ENCODE data around the gene FSTL4. TPM values are rescaled to one million over a fixed set of nuclear protein-coding genes. Genes with fewer than 3 reads are reported as not detected.

Gene FSTL4
- total and polyA plus RNA-seq, 2 of the 4 experiments (the other 2 are of a cell fraction) = 0.18 TPM; not detected in 1

- Histone ChIP-seq H4K20me1 (ENCODE audit: insufficient read depth, low read length) (no peaks in the 10 kb centered on the region), H2BK20ac (ENCODE audit: low read depth, low read length) (no peak overlapping the region), H3K9me1 (ENCODE audit: insufficient read depth, low read length) (no peaks in the 10 kb centered on the region), H4K8ac (ENCODE audit: low read depth in 2 of 2, low read length in 2 of 2) (no peak overlapping the region), H3K18ac (ENCODE audit: low read depth, low read length) (no peak overlapping the region), H3K4me2 (ENCODE audit: low read depth, low read length) (no peak overlapping the region), H3K4ac (ENCODE audit: low read depth, low read length) (no peak overlapping the region), H3K27ac (ENCODE audit: insufficient read depth, low read length) (no peak overlapping the region), H3K4me1 (ENCODE audit: control insufficient read depth, insufficient read depth, low read length) (no peaks in the 10 kb centered on the region), H3K4me3 (ENCODE audit: insufficient read depth, low read depth, low read length) (no peak overlapping the region), H2AFZ (replicated peaks; ENCODE audit: low read length, poor library complexity) (no peak overlapping the region), H2BK5ac (ENCODE audit: low read depth, low read length, poor library complexity, severe bottlenecking) (no peak overlapping the region), H4K91ac (ENCODE audit: insufficient read depth, low read depth, low read length) (no peak overlapping the region), H4K5ac (ENCODE audit: low read depth, low read length) (no peak overlapping the region), H3K23ac (ENCODE audit: low read depth, low read length) (no peak overlapping the region), H3K27me3 (ENCODE audit: control insufficient read depth, insufficient read depth, low read length) (peaks cover 4% of the 10 kb centered on the region; the same call in 1 of the 2 replicates), H3K56ac (ENCODE audit: extremely low read depth, insufficient read depth, low read length) (no peak overlapping the region), H2AK9ac (replicated peaks; ENCODE audit: low read depth, low read length, poor library complexity) (no peak overlapping the region), H2BK120ac (ENCODE audit: low read depth, low read length) (no peak overlapping the region), H3K79me1 (ENCODE audit: low read depth in 1 of 2, low read length in 2 of 2) (no peaks in the 10 kb centered on the region), H2AK5ac (ENCODE audit: low read depth, low read length) (no peak overlapping the region), H3K9ac (ENCODE audit: low read depth, low read length) (no peak overlapping the region), H3K36me3 (ENCODE audit: control insufficient read depth, insufficient read depth, low read length) (no peaks in the 10 kb centered on the region), H3K14ac (replicated peaks; ENCODE audit: low read depth, low read length) (no peak overlapping the region), H3K9me3 (ENCODE audit: control insufficient read depth, insufficient read depth, low read length) (peaks cover 3% of the 10 kb centered on the region; the same call in 1 of the 2 replicates), H2BK15ac (ENCODE audit: low read depth, low read length) (no peak overlapping the region)
- no CpG with 5 or more reads among the region's 7 CpGs for WGBS, 2 experiments (ENCODE audit: extremely low coverage in 2 of 2, insufficient read length in 1 of 2)
- CTCF ChIA-PET = no interaction called here
- no TSS peak for BruUV-seq (replicated peaks)
- in situ Hi-C loops (cut with MboI; ENCODE audit: low sequenced_read_pairs) (no loop called here), dilution Hi-C loops (cut with HindIII; ENCODE audit: low sequenced_read_pairs, unreplicated experiment) (no loop called here), intact Hi-C loops (cut with micrococcal nuclease) (no loop called here)
- DNase-seq = no peak
- TF ChIP-seq NFE2L2 (IDR thresholded peaks at IDR 0.05; ENCODE audit: low read depth, low read length) (no peak), RCOR1 (IDR thresholded peaks at IDR 0.05; ENCODE audit: insufficient replicate concordance, low read length) (no peak), FOS (IDR thresholded peaks at IDR 0.05; ENCODE audit: low read depth, low read length) (no peak), SMC3 (IDR thresholded peaks at IDR 0.05; ENCODE audit: low read depth, low read length) (no peak), BHLHE40 (IDR thresholded peaks at IDR 0.05; ENCODE audit: low read depth, low read length) (no peak)
- POLR2A ChIA-PET (ENCODE audit: unreplicated experiment) = no interaction called here
- no peak for ATAC-seq (ENCODE audit: low read depth)
These were observed 239.9 kb downstream of the FSTL4 start for GRCh38 chr5:133372293-133372937.

Data from IMR-90 (cell line).